HG02763 (cell line): Measurements from ENCODE around the gene COL16A1.

Experiments used
- ATAC-seq: cut with Tn5 transposase; IDR thresholded peaks from one replicate; pipeline ENCODE4 v1.9.1; 2021; ENCODE audit warnings: mild to moderate bottlenecking, moderate library complexity; ENCODE audit not compliant: unreplicated experiment

Gene COL16A1

GRCh38 chr1:31703431-31704270 is at the start of gene COL16A1:
Gene COL16A1, minus strand, starts transcription at chr1:31704017. Its CDS starts 1,824 bp downstream, at chr1:31702193.
- no peak for ATAC-seq

DNA sequence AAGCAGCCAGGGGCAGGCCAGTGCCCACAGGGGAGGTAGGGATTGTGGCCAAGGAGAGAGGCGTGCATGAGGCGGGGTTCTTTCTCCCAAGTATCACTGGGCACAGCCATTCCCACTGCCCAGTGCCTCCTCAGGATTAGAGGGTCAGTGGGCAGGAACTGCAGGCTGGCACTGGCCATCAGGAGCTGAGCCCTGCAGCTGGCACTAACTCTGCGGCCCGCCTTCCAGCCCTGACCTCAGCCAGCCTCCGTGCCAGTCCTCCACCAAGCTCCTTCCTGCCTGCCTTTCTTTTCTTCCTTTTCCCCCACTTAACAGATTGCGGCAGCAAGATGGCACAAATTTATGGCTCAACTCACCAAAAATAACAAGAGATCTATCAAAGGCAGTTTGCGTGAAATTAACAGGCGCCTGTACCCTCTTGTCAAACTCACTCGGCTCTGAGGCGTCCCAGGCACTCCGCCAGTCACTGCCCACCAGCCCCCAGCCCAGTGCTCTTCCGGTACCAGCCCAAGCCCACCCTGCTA is 49.2 kb upstream of the COL16A1 start:
- no peak for ATAC-seq

DNA sequence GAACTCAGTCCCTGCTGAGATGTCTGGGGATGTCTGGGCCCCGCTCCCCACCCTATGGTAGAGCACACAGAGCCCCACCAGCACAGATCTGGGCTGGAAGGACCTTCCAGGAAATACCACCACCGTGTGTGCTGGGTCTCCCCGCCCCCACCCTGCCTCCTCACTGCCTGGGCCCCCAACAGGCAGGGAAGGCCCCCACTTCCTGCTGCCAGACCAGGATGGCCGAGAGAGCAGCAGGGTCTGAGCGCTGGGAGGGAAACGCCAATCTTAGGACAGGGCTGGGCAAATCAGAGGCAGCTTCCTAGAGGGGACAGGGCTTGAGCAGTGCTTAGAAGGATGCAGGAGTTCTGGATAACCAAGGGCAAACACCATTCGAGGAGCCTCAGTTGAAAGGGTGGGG is 48.4 kb upstream of the COL16A1 start:
- no peak for ATAC-seq

DNA sequence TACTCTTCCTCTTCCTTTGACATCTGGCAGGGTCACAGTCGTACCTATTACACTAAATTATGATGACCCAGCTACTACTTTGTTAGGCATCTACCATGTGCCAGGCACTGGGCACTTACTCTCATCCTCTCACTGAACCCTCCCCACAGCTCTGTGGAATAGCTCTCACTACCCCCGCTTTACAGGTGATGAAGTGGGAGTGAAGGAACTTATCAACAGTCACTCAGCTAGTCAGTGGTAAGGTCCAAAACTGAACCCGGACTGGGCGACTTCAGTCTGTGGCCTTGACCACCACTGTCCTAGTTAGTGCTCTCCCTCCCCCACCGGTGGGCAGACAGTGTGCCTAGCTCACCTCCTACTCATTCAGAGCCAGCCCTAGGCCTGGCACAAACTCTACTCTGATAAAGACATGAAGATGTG is 48.0 kb upstream of the COL16A1 start:
- ATAC-seq: no peak

- no peak for ATAC-seq
Observed at GRCh38 chr1:31750858-31751510, 47.2 kb upstream of the COL16A1 start.

DNA sequence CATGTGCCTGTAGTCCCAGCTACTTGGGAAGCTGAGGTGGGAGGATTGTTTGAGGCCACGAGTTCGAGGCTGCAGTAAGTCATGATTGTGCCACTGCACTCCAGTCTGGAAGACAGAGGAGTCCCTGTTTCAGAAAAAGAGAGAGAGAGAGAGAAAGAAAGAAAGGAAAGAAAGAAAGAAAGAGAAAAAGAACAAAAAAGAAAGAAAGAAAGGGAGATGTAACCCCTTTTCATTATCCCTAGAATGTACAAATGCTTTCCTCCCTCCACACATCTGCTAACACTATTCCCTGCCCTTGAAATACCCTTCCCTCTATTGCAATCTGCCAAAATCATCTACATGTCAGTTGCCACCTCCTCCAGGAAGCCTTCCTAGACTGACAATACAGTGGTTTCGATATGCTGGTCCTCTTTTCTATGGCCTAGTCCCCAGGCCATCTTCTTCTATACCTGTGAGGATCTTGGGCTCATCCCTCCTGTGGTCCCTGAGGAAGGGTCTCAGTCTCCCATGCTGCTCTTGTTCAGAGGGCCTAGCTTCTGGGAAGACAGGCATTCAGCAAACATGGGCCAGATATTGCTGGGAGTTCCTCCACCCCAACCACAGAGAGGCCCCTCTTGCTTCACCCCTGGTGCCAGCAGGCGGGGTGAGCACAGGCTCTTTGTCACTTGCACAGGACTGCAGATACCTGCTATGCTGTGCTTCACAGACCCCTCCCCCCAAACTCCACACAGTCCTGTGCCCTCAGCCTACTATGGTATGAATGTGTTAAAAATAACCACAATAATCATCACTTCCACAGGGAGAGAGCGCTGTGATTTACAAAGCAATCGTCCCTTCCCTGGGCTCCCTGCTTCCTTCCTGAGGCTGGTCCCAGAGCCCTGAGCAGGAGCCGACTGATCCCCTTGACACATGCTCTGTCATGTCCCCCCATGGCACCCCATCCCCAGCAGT is 46.2 kb upstream of the COL16A1 start:
- ATAC-seq: no peak

DNA sequence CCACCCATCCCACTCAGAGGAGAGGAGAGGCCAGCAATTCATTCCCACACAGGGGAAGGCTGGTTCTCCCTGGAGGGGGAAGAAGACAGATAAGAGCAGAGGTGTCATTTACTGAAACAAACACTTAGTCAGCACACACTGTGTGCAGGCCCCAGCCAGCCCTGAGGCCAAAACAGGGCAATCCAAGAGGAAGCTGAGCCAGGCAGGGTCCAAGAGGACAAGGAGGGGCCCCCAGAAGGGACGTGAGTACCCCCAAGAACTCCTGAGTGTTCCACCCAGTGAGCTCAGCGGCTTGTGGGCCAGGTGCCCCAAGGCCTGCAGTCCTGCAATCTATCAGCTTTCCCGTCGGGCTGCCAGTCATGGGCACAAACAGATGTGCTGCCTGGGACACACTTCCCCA is 44.5 kb upstream of the COL16A1 start:
- ATAC-seq: no peak

GRCh38 chr1:31747304-31747703 is 43.5 kb upstream of the COL16A1 start:
- ATAC-seq: no peak

GRCh38 chr1:31746687-31747086 is 42.9 kb upstream of the COL16A1 start:
- ATAC-seq: no peak

GRCh38 chr1:31745946-31746670 is 42.3 kb upstream of the COL16A1 start:
- ATAC-seq: no peak

GRCh38 chr1:31745096-31745945 is 41.5 kb upstream of the COL16A1 start:
- no peak for ATAC-seq

DNA sequence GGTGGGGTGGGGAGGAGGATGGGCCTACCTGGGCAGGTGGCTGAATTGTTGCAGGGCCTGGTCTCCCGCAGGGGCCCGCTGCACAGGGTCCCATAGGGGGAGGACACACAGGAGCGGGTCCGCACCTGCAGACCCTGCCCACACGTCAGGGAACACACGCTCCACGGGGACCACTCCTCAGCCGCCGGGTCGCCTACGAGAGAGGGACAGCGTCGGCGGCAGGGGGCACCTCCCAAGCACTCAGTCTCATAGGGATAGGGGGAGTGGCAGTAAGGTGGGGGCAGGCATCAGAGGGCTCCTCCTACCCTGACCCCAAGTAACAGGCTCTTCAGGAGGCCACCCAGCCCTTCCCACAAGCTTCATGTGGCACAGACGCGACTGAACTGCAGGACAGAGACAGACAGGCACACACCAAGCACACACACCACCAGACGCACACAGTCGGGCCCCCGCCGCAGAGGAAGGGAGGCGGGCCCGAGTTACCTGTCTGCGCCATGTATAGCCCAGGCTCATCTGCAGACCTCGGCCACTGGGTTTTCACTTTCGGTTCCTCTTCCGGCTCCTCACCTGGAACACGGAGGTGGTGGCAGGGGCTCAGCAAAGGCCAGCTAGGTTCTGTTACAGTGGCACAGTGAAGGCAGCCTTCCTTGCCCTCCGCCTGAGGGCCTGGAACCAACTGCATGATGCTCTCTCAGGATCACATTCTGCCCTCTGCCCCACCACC is 40.5 kb upstream of the COL16A1 start:
- peak; percentile 55 for ATAC-seq

DNA sequence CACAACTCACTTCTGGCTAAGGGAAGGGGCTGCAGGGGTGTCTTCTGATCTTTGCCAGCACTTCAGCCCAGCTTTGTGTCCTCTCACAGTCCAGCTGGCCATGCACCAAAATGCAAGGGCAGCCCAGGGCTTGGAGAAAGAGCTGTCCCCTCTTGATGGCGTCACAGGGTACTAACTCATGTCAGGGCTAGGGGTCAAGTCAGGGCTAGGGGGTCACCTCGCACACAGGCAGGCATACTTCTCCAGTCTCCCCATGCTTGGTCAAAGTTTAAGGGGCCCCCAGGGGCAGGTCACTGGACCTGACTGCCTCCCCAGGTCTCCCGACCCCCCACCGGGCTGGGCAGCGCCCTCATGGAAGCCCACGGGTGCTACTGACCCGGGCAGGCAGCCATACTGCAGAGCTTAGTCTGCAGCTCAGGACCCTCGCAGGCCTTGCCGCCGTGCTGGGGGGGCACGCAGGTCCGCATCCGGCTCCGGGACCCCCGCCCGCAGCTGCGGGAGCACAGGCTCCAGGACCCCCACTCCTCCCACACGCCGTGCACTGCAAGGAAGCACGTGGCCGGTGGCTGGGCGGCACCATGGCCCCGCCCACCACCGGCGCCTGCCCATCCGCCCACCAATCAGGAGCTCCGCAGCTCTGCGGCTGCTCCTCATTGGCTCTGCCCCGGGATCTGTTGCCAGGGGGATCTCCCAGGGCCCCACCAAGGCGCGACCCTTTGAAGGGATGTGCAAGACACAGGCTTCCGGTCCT is 38.8 kb upstream of the COL16A1 start:
- no peak for ATAC-seq

DNA sequence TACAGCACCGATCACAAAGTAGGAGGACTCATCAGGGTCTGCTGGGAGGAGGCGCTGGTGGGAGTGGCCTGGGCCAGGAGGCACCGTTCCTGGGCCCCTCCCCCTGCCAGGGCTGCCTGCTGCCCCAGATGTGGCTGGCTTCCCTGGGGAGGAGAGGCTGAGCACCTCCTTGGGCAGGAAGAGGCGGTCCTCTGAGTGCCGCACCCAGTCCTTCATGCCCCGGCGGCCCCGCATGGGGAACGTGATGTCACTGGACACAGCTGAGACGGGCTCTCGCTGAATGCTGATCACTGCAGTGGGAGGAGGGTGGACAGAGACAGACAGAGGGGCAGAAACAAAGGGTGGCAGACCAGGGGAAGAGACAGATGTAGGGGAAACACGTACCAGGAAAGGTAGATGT is 35.5 kb upstream of the COL16A1 start:
- no peak for ATAC-seq

DNA sequence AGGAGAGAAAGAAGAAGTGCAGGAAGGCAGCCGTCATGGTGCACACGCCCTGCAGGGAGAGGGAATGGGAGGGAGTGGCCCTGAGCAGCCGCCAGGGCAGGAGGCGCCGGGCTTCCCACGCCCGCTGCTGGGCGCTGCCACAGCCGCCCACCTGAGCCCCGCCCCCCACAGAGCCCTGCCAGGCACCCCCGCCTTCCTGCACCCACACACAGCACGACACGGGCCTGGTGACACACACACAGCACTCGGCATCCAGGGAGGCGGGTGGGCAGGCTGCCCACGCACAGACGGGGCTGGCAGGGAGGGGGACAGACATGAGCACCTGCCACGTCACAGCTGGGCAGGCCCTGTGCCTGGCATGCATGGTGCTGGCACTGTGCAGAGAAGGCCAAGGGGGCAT is 32.9 kb upstream of the COL16A1 start:
- ATAC-seq: no peak

DNA sequence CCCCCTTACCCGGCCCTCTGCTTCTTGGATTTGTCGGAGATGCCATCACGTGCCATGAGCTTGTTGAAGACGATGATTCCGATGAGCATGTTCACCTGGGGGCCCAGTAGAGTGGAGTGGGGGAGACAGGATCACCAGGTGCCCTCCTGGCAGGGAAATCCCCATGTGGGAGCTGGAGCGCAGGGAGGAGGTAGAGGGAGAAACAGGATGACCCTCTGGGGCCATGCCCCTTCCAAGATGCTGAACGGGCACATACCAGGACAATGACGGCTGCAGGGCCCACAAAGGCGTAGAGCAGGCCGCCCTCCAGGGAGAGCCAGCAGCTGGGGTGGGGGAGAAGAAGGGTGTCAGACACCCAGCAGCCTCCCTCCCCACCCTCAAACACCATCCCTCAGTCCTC is 31.8 kb upstream of the COL16A1 start:
- no peak for ATAC-seq

- ATAC-seq: no peak
Observed at GRCh38 chr1:31734582-31735107, 30.8 kb upstream of the COL16A1 start.
